Ishikawa (cell line): ENCODE data around the gene CAPN5.

Source experiments
- CEBPB ChIP-seq: IDR thresholded peaks from 2 replicates; pipeline ENCODE4 v1.6.1; 2012
- EGR1 ChIP-seq: IDR thresholded peaks from 2 replicates; pipeline ENCODE4 v1.6.1; 2012
- EP300 ChIP-seq: IDR thresholded peaks from 2 replicates; pipeline ENCODE4 v1.6.1; 2012; ENCODE audit warnings: borderline replicate concordance
- FOXM1 ChIP-seq: IDR thresholded peaks from 2 replicates; pipeline ENCODE4 v1.6.1; 2012; ENCODE audit warnings: low read depth, borderline replicate concordance
- MAX ChIP-seq: IDR thresholded peaks from 2 replicates; pipeline ENCODE4 v1.6.1; 2012
- NFIC ChIP-seq: IDR thresholded peaks from 2 replicates; pipeline ENCODE4 v1.6.1; 2012
- RAD21 ChIP-seq: IDR thresholded peaks from 2 replicates; pipeline ENCODE4 v1.6.1; 2012; ENCODE audit warnings: low read depth
- REST ChIP-seq: IDR thresholded peaks from 2 replicates; pipeline ENCODE4 v1.6.1; 2012; ENCODE audit warnings: low read depth, mild to moderate bottlenecking
- TAF1 ChIP-seq: IDR thresholded peaks from 2 replicates; pipeline ENCODE4 v1.6.1; 2012; ENCODE audit warnings: low read depth, mild to moderate bottlenecking
- TEAD4 ChIP-seq: IDR thresholded peaks from 2 replicates; pipeline ENCODE4 v1.6.1; 2012
- USF1 ChIP-seq: IDR thresholded peaks from 2 replicates; pipeline ENCODE4 v1.6.1; 2012
- YY1 ChIP-seq: IDR thresholded peaks from 2 replicates; pipeline ENCODE4 v1.6.1; 2012; ENCODE audit warnings: low read depth
- ZBTB7A ChIP-seq: IDR thresholded peaks from 2 replicates; pipeline ENCODE4 v1.6.1; 2012; ENCODE audit warnings: low read depth

DNA sequence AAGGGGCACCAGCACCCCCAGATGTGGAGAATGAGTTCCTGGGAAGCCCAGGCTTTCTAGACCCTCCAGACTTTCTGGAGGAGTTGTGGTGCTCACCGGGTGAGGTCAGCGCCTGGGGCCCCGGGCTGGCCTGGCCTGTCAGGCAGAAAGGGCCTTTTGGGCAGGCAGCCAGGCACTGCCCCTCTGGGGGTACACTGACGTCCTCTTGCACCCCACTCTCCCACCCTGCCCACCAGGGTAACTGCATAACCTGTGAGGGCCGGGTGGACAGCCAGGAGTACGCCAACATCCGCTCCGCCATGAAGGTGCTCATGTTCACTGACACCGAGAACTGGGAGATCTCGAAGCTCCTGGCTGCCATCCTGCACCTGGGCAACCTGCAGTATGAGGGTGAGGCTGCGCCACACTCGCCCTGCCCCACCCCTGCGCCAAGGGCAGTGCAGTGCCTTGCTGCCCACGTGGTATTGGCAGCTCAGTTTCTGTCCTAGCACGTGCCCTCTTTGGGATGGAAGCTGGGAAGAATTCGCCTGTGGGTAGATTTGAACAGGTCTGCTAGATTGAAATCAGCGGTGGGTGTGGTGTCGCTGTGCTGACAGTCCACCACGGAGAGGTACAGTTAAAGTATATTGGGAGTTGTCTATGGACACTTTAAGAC is 91.4 kb downstream of the CAPN5 start:
- TF ChIP-seq TAF1 (no peak), MAX (no peak), RAD21 (no peak), REST (no peak), FOXM1 (no peak), CEBPB (no peak), YY1 (no peak), ZBTB7A (no peak), EP300 (no peak), NFIC (no peak), EGR1 (no peak), TEAD4 (no peak), USF1 (no peak)
